Lower leg skin (tissue), 3 donors: ENCODE measurements around the gene AMN1.

Source experiments
- CTCF ChIP-seq, 3 donors: fragments of 450-650 bp; IDR thresholded peaks; one replicate each; pipeline ENCODE4 v1.5.1; 2016; ENCODE audit warnings: antibody characterized with exemption in 3 of 3, mild to moderate bottlenecking in 3 of 3, moderate library complexity in 2 of 3
- POLR2A ChIP-seq, 2 donors: fragments of 450-650 bp; IDR thresholded peaks; one replicate each; pipeline ENCODE4 v1.6.1; 2016 to 2017; ENCODE audit warnings: antibody characterized with exemption in 2 of 2, mild to moderate bottlenecking in 1 of 2, moderate library complexity in 1 of 2

- TF ChIP-seq CTCF (IDR thresholded peaks at IDR 0.05), result no peak
- TF ChIP-seq POLR2A (IDR thresholded peaks at IDR 0.05), result no peak
Measured at GRCh38 chr12:31742891-31743290, 14.1 kb upstream of the AMN1 start.
